CD14-positive monocyte (primary cell): ENCODE results near the gene ABHD12. TPM values are rescaled to one million over a fixed set of nuclear protein-coding genes. Genes with fewer than 3 reads are reported as not detected.

ENCODE experiments used
- DNase-seq, 3 donors: peaks; one replicate each; pipeline ENCODE4 v3.0.0-alpha.2; 2011 to 2022
- H2AFZ ChIP-seq: 2 replicates; pipeline ENCODE4 v1.6.0; 2012; ENCODE audit warnings: mild to moderate bottlenecking, low read depth, low read length, inconsistent platforms; ENCODE audit not compliant: insufficient read depth, poor library complexity, severe bottlenecking
- H3K27ac ChIP-seq, 2 donors: 1 replicate in 1 of 2; 2 replicates in 1 of 2; pipeline ENCODE4 v1.5.1; 2012 to 2013; ENCODE audit warnings: low read length in 2 of 2, control low read depth in 1 of 2, inconsistent platforms in 1 of 2, low read depth in 1 of 2, mild to moderate bottlenecking in 1 of 2
- H3K27me3 ChIP-seq, 2 donors: one replicate each; pipeline versions ENCODE4 v1.6.0 to v1.6.1; 2011 to 2013; ENCODE audit warnings: low read length in 2 of 2; ENCODE audit not compliant: control insufficient read depth in 2 of 2, insufficient read depth in 2 of 2
- H3K36me3 ChIP-seq, 2 donors: replicated peaks in 1 of 2; 1 replicate in 1 of 2; 2 replicates in 1 of 2; pipeline versions ENCODE4 v1.5.1 to v1.6.1; 2012 to 2013; ENCODE audit warnings: low read length in 2 of 2, control low read depth in 1 of 2, inconsistent platforms in 1 of 2, mild to moderate bottlenecking in 1 of 2; ENCODE audit not compliant: insufficient read depth in 2 of 2, control insufficient read depth in 1 of 2
- H3K4me1 ChIP-seq, 2 donors: 1 replicate in 1 of 2; 2 replicates in 1 of 2; pipeline versions ENCODE4 v1.5.1 to v1.6.1; 2012 to 2013; ENCODE audit warnings: low read length in 2 of 2, control low read depth in 1 of 2, inconsistent platforms in 1 of 2, mild to moderate bottlenecking in 1 of 2, moderate library complexity in 1 of 2; ENCODE audit not compliant: insufficient read depth in 2 of 2, control insufficient read depth in 1 of 2
- H3K4me2 ChIP-seq: replicated peaks from 2 replicates; pipeline ENCODE3; 2012; ENCODE audit warnings: low read length, moderate library complexity, mild to moderate bottlenecking; ENCODE audit not compliant: poor library complexity, severe bottlenecking; ENCODE audit errors: extremely low read depth
- H3K4me3 ChIP-seq, 3 experiments: fragments of 200-600 bp in 1 of 3; sonication (generic) in 1 of 3; replicated peaks in 1 of 3; 1 replicate in 2 of 3; 2 replicates in 1 of 3; pipeline ENCODE4 v1.5.1; 2011 to 2013; ENCODE audit warnings: low read length in 3 of 3, mild to moderate bottlenecking in 3 of 3, control low read depth in 2 of 3, low read depth in 2 of 3, inconsistent platforms in 1 of 3, moderate library complexity in 1 of 3
- H3K79me2 ChIP-seq: 2 replicates; pipeline ENCODE4 v1.6.0; 2012; ENCODE audit warnings: mild to moderate bottlenecking, control low read depth, inconsistent platforms, low read length, moderate library complexity; ENCODE audit not compliant: insufficient read depth
- H3K9ac ChIP-seq: 2 replicates; pipeline ENCODE4 v1.6.0; 2017; ENCODE audit warnings: low read length, mild to moderate bottlenecking; ENCODE audit not compliant: insufficient read depth, poor library complexity, severe bottlenecking
- H3K9me3 ChIP-seq, 2 donors: replicated peaks in 1 of 2; 1 replicate in 1 of 2; 2 replicates in 1 of 2; pipeline versions ENCODE4 v1.5.1 to v1.6.1; 2012 to 2013; ENCODE audit warnings: low read length in 2 of 2, control low read depth in 1 of 2; ENCODE audit not compliant: control insufficient read depth in 1 of 2, insufficient read depth in 1 of 2
- H4K20me1 ChIP-seq: 2 replicates; pipeline ENCODE4 v1.6.0; 2012; ENCODE audit warnings: mild to moderate bottlenecking, low read length, control low read depth, moderate library complexity; ENCODE audit not compliant: insufficient read depth
- H3K27ac Mint-ChIP-seq, 7 donors: one replicate each; pipeline ENCODE4 v1.8.0; 2020; ENCODE audit warnings: mild to moderate bottlenecking in 7 of 7, mixed read lengths in 7 of 7, moderate library complexity in 6 of 7, inconsistent platforms in 2 of 7
- H3K27me3 Mint-ChIP-seq, 3 donors: one replicate each; pipeline ENCODE4 v1.8.0; 2021 to 2022; ENCODE audit warnings: low read depth in 3 of 3, mild to moderate bottlenecking in 3 of 3, mixed read lengths in 3 of 3, moderate library complexity in 3 of 3, inconsistent platforms in 1 of 3
- H3K36me3 Mint-ChIP-seq, 2 donors: one replicate each; pipeline ENCODE4 v1.8.0; 2020; ENCODE audit warnings: mixed read lengths in 2 of 2, inconsistent platforms in 1 of 2, mild to moderate bottlenecking in 1 of 2
- H3K4me1 Mint-ChIP-seq: one replicate; pipeline ENCODE4 v1.8.0; 2020; ENCODE audit warnings: mild to moderate bottlenecking, mixed read lengths
- H3K4me3 Mint-ChIP-seq, 2 donors: one replicate each; pipeline ENCODE4 v1.8.0; 2020; ENCODE audit warnings: mild to moderate bottlenecking in 2 of 2, mixed read lengths in 2 of 2, moderate library complexity in 1 of 2
- H3K9me3 Mint-ChIP-seq, 7 donors: one replicate each; pipeline ENCODE4 v1.8.0; 2020 to 2022; ENCODE audit warnings: mixed read lengths in 7 of 7, mild to moderate bottlenecking in 6 of 7, moderate library complexity in 6 of 7, inconsistent platforms in 2 of 7
- CTCF ChIP-seq: fragments of 200-600 bp; IDR thresholded peaks from one replicate; pipeline ENCODE4 v1.8.0; 2022; ENCODE audit warnings: antibody characterized with exemption, mild to moderate bottlenecking
- WGBS: methylation state at CpG from one replicate; pipeline ENCODE4 v1.1.5; 2013; ENCODE audit warnings: missing lambda C conversion rate; ENCODE audit not compliant: insufficient coverage; 5-methylcytosine and 5-hydroxymethylcytosine counted together
- intact Hi-C, 2 donors: fragments of 100-400 bp; cut with micrococcal nuclease; formaldehyde crosslinking; loops; one replicate each; pipeline versions ENCODE4 v1.15.0 to v1.15.1; 2023
- polyA plus RNA-seq, 3 donors: library from polyadenylated mRNA; depleted of rRNA in 1 of 3; unstranded in 2 of 3; stranded (reverse) in 1 of 3; fragments of 300-500 nt in 2 of 3; fragments of >200 nt in 1 of 3; fragmentation: Illumina TruSeq in 2 of 3; gene quantifications; 1 replicate in 2 of 3; 2 replicates in 1 of 3; pipeline ENCODE4 v1.2.3, GENCODE V29; 2012 to 2021

Gene ABHD12
- polyA plus RNA-seq, 3 donors = 20.3 to 34.5 (median 32.1) TPM

GRCh38 chr20:25382704-25383370 is 7.8 kb downstream of the ABHD12 start:
- Mint-ChIP-seq H3K27ac (peak overlapping the region in 3 of 7 donors; percentile 25 to 59 (median 27)), H3K4me3 (no peak overlapping the region), H3K4me1 (peaks cover 3% of the 10 kb centered on the region), H3K36me3 (peaks cover 26 to 41% of the 10 kb centered on the region in 2 donors), H3K9me3 (peaks cover 0 to 1% (median 0%) of the 10 kb centered on the region in 7 donors), H3K27me3 (peaks cover 0 to 2% (median 0%) of the 10 kb centered on the region in 3 donors)
- TF ChIP-seq CTCF = no peak
- Histone ChIP-seq H2AFZ (no peak overlapping the region), H3K9ac (no peak overlapping the region), H3K36me3 (peaks cover 7 to 27% of the 10 kb centered on the region in 2 donors), H3K79me2 (peaks cover 91% of the 10 kb centered on the region), H3K4me3 (no peak overlapping the region), H3K9me3 (no peaks in the 10 kb centered on the region), H3K4me1 (no peaks in the 10 kb centered on the region), H3K27me3 (no peaks in the 10 kb centered on the region), H3K4me2 (no peak overlapping the region), H4K20me1 (peaks cover 30% of the 10 kb centered on the region), H3K27ac (peak overlapping the region in 1 of 2 donors; percentile 10)
- intact Hi-C loops = no loop called here
- WGBS = 100% methylated on average over 1 of the region's 5 CpGs
- no peak for DNase-seq

DNA sequence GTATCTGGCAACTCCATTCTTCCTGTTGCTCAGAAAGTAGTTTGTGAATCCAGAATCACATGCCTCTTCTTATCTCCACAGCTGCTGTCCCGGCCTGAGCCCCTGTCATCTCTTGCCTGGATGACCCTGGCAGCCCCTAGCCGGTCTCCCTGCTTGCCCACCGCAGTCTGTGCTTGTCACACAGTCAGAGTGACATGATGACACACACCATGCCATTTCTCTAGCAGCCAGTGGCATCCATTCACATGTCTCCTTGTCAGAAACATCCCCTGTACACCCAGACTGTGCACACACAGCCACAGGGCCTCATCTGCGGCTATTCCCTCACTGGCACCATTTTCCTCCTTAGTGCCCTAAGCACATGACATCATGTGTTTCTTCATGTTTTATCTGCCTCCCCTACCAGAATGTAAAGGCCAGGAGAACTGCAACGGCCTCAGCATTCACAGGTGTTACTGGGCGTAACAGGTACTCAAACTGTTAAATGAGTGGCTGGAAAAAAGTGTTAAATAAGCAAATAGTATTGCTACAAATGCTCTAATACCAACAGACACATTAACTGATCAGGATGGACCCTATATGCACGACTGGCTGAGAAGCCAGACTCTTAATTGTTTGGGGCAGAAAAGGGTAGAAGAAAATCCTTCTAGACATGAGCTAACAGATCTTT is 9.6 kb downstream of the ABHD12 start:
- H3K79me2 ChIP-seq = peaks cover 87% of the 10 kb centered on the region
- no peak for TF ChIP-seq CTCF
- H3K4me3 Mint-ChIP-seq = no peak overlapping the region

More for the DNA sequence above, 9.6 kb downstream of the ABHD12 start:
- H3K27ac Mint-ChIP-seq = peak overlapping the region in 3 of 7 donors; percentile 12 to 60 (median 26)
- peaks cover 26 to 37% of the 10 kb centered on the region in 2 donors for H3K36me3 Mint-ChIP-seq
- peaks cover 0 to 2% (median 0%) of the 10 kb centered on the region in 3 donors for H3K27me3 Mint-ChIP-seq
- DNase-seq = no peak
- Histone ChIP-seq H3K36me3 (peaks cover 7 to 27% of the 10 kb centered on the region in 2 donors), H3K4me1 (no peaks in the 10 kb centered on the region), H2AFZ (no peak overlapping the region), H4K20me1 (peaks cover 43% of the 10 kb centered on the region), H3K9me3 (no peaks in the 10 kb centered on the region), H3K4me2 (no peak overlapping the region), H3K27me3 (no peaks in the 10 kb centered on the region), H3K4me3 (no peak overlapping the region), H3K9ac (no peak overlapping the region), H3K27ac (no peak overlapping the region)
- intact Hi-C loops = no loop called here
- H3K4me1 Mint-ChIP-seq = peaks cover 2% of the 10 kb centered on the region
- 100% methylated on average over 3 of the region's 7 CpGs for WGBS
- peaks cover 0 to 1% (median 0%) of the 10 kb centered on the region in 7 donors for H3K9me3 Mint-ChIP-seq
